Naive thymus-derived CD4-positive, alpha-beta T cell (primary cell): Measurements from ENCODE around the gene CCDC171. TPM values are rescaled to one million over a fixed set of nuclear protein-coding genes. Genes with fewer than 3 reads are reported as not detected.

Experiments
- ATAC-seq: fragments of 150-1000 bp; cut with Tn5 transposase; 2 replicates; pipeline ENCODE4 v1.10.0; 2021; ENCODE audit warnings: mild to moderate bottlenecking, moderate library complexity
- CTCF ChIA-PET: fragments of 350-600 bp; sonication (Branson Sonifier 250); formaldehyde crosslinking; loops from one replicate; lab custom pipeline; 2021; ENCODE audit warnings: antibody characterized with exemption; lab: Charles Lee
- POLR2A ChIA-PET: fragments of 350-600 bp; sonication (Branson Sonifier 250); formaldehyde crosslinking; loops from one replicate; lab custom pipeline; 2021; ENCODE audit warnings: antibody characterized with exemption, inconsistent platforms; lab: Charles Lee
- DNase-seq, 9 donors: peaks; one replicate each; pipeline versions ENCODE4 v3.0.0 to v3.0.0-alpha.2; 2020 to 2022; ENCODE audit warnings: mixed read lengths in 1 of 9
- H3K27ac ChIP-seq: one replicate; pipeline ENCODE4 v1.7.0; 2013; ENCODE audit warnings: mild to moderate bottlenecking, low read depth, low read length, moderate library complexity
- H3K27me3 ChIP-seq, 2 donors: one replicate each; pipeline ENCODE4 v1.7.0; 2013; ENCODE audit warnings: low read length in 2 of 2, mild to moderate bottlenecking in 2 of 2, moderate library complexity in 2 of 2; ENCODE audit not compliant: control insufficient read depth in 2 of 2, insufficient read depth in 2 of 2
- H3K36me3 ChIP-seq, 3 experiments: 1 replicate in 2 of 3; 2 replicates in 1 of 3; pipeline ENCODE4 v1.7.0; 2013; ENCODE audit warnings: low read length in 3 of 3, mild to moderate bottlenecking in 3 of 3, moderate library complexity in 1 of 3; ENCODE audit not compliant: insufficient read depth in 3 of 3, control insufficient read depth in 2 of 3
- H3K4me1 ChIP-seq, 2 donors: one replicate each; pipeline ENCODE4 v1.7.0; 2013; ENCODE audit warnings: low read length in 2 of 2, mild to moderate bottlenecking in 2 of 2, moderate library complexity in 1 of 2; ENCODE audit not compliant: control insufficient read depth in 2 of 2, insufficient read depth in 2 of 2
- H3K4me3 ChIP-seq: 2 replicates; pipeline ENCODE4 v1.7.0; 2013; ENCODE audit warnings: mild to moderate bottlenecking, low read length
- H3K9me3 ChIP-seq, 3 experiments: 1 replicate in 2 of 3; 2 replicates in 1 of 3; pipeline ENCODE4 v1.7.0; 2013; ENCODE audit warnings: low read length in 3 of 3; ENCODE audit not compliant: control insufficient read depth in 2 of 3
- H3K27ac Mint-ChIP-seq, 9 donors: one replicate each; pipeline ENCODE4 v1.8.0; 2020 to 2022; ENCODE audit warnings: mixed read lengths in 9 of 9, mild to moderate bottlenecking in 8 of 9, moderate library complexity in 5 of 9, inconsistent platforms in 2 of 9
- H3K27me3 Mint-ChIP-seq, 5 donors: one replicate each; pipeline ENCODE4 v1.8.0; 2021 to 2022; ENCODE audit warnings: mixed read lengths in 5 of 5, mild to moderate bottlenecking in 1 of 5
- H3K36me3 Mint-ChIP-seq, 5 donors: one replicate each; pipeline ENCODE4 v1.8.0; 2020 to 2022; ENCODE audit warnings: mixed read lengths in 5 of 5, mild to moderate bottlenecking in 3 of 5, inconsistent platforms in 1 of 5
- H3K4me1 Mint-ChIP-seq, 7 donors: one replicate each; pipeline ENCODE4 v1.8.0; 2020 to 2022; ENCODE audit warnings: mixed read lengths in 7 of 7, mild to moderate bottlenecking in 3 of 7, inconsistent platforms in 1 of 7
- H3K4me3 Mint-ChIP-seq, 10 donors: one replicate each; pipeline ENCODE4 v1.8.0; 2020 to 2022; ENCODE audit warnings: mild to moderate bottlenecking in 10 of 10, mixed read lengths in 10 of 10, moderate library complexity in 6 of 10, inconsistent platforms in 2 of 10
- H3K9me3 Mint-ChIP-seq, 11 donors: one replicate each; pipeline ENCODE4 v1.8.0; 2020 to 2022; ENCODE audit warnings: mixed read lengths in 11 of 11, mild to moderate bottlenecking in 4 of 11, inconsistent platforms in 1 of 11, moderate library complexity in 1 of 11
- intact Hi-C, 2 donors: fragments of 100-400 bp; cut with micrococcal nuclease; formaldehyde crosslinking; loops; one replicate each; pipeline ENCODE4 v1.15.1; 2023
- polyA plus RNA-seq, 2 donors: library from polyadenylated mRNA; unstranded; fragments of 300-500 nt; fragmentation: Illumina TruSeq; gene quantifications; one replicate each; pipeline ENCODE4 v1.2.3, GENCODE V29; 2021
- total RNA-seq, 6 experiments: library from RNA in 5 of 6; stranded (reverse) in 5 of 6; gene quantifications; 1 replicate in 5 of 6; 2 replicates in 1 of 6; pipeline ENCODE4 v1.2.3 and lab custom pipeline; 2021 to 2026

Gene CCDC171
- total and polyA plus RNA-seq, 7 experiments from 2014 or later, result 0.19 to 3.7 (median 1.1) TPM

DNA sequence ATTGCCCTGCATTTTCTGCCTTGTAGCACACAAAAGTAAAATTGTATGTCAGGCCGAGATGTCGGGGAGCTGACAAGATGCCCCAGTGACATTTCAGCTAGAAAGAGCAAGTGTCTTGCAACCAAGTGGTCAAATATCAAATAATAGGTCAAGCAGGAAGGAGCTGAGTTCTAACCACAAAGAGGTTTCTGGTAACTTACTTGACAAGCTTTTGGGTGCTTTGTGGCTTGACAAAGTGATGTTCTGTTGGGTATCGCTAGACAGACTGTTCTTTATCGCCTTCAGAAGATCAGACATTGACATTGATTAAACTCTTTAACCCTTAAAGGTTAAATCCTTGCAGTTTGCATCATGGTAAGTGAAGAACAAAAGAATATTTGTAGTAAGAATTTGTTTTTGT, 419.9 kb downstream of the CCDC171 start:
- DNase-seq (no peak), ATAC-seq (no peak)
- H3K4me1 ChIP-seq, result no peaks in the 10 kb centered on the region
- no peaks in the 10 kb centered on the region for H3K9me3 ChIP-seq
- no peak overlapping the region for H3K27ac ChIP-seq
- H3K4me3 ChIP-seq, result no peak overlapping the region
- Mint-ChIP-seq H3K4me3 (no peak overlapping the region), H3K27me3 (no peaks in the 10 kb centered on the region), H3K9me3 (no peaks in the 10 kb centered on the region), H3K27ac (no peak overlapping the region), H3K36me3 (no peaks in the 10 kb centered on the region), H3K4me1 (no peaks in the 10 kb centered on the region)
- no peaks in the 10 kb centered on the region for H3K36me3 ChIP-seq
- H3K27me3 ChIP-seq, result no peaks in the 10 kb centered on the region
- CTCF ChIA-PET, result no interaction called here
- POLR2A ChIA-PET, result no interaction called here
- intact Hi-C loops, result no loop called here

DNA sequence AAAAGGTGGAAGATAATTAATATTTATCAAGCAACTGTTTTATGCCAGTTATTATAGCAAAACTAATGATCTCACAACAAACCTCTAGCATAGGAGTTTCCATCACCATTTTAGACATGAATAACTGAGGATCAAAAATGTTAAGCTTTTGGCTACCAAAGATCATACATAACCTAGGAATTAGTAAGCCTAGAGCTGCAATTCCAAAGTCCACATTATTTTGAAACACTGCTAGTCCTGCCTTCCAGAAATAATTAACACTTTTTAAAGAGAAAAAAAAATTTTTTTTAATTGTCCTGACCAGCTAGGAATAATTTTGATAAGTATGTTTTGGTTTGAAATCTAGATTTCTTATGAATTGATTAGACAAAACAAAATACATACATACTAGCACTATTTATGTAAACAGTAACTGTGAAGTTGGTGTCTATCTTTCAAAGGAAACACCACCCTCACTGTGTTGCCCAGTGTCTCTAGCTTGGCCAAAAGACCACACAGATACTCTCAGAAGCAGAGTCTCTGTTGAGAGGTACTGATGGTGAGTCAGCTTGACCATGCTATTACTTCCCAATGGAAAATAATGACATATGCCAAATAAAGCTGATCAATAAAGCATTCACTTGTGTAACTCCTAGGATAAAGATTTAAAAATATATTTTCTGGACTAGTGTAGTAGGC, 422.4 kb downstream of the CCDC171 start:
- no peak overlapping the region for H3K4me3 Mint-ChIP-seq
- Histone ChIP-seq H3K4me3 (no peak overlapping the region), H3K27ac (no peak overlapping the region), H3K4me1 (no peaks in the 10 kb centered on the region), H3K9me3 (no peaks in the 10 kb centered on the region), H3K27me3 (no peaks in the 10 kb centered on the region), H3K36me3 (no peaks in the 10 kb centered on the region)
- intact Hi-C loops, result no loop called here
- ChIA-PET CTCF (interaction anchor here (1.1 kb wide), 1 partner anchor 9 kb away, joined by 3 read pairs; no protein-coding TSS in a partner anchor), POLR2A (no interaction called here)
- ATAC-seq, result no peak
- no peak for DNase-seq
- no peaks in the 10 kb centered on the region for H3K4me1 Mint-ChIP-seq
- no peaks in the 10 kb centered on the region for H3K9me3 Mint-ChIP-seq
- H3K27me3 Mint-ChIP-seq, result peaks cover 0 to 3% (median 0%) of the 10 kb centered on the region in 5 donors
- H3K36me3 Mint-ChIP-seq, result no peaks in the 10 kb centered on the region
- no peak overlapping the region for H3K27ac Mint-ChIP-seq

DNA sequence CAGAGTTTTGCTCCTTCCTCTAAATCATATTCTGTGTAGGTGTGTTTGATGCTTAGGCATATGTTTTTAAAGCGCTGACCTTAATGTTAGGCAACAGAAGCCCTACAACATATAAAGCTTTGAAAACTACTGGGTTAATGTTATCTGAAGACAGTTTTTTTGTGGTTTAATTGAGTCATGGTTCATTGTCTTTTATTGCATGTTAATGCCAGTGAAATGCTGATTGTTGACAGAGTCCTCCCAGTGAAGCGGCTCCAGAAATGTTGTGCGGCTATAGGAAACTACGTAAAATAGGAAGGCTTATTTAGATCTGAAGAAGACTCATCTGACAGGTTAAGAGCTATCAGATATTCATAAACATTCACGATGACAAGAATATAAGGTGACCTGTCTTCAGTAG, 424.6 kb downstream of the CCDC171 start:
- Mint-ChIP-seq H3K27ac (no peak overlapping the region), H3K9me3 (peaks cover 0 to 3% (median 0%) of the 10 kb centered on the region in 11 donors), H3K27me3 (peaks cover 0 to 3% (median 0%) of the 10 kb centered on the region in 5 donors), H3K4me3 (no peak overlapping the region), H3K36me3 (no peaks in the 10 kb centered on the region), H3K4me1 (no peaks in the 10 kb centered on the region)
- Histone ChIP-seq H3K27ac (no peak overlapping the region), H3K36me3 (no peaks in the 10 kb centered on the region), H3K4me3 (no peak overlapping the region), H3K9me3 (no peaks in the 10 kb centered on the region), H3K27me3 (no peaks in the 10 kb centered on the region), H3K4me1 (no peaks in the 10 kb centered on the region)
- intact Hi-C loops, result no loop called here
- no peak for ATAC-seq
- POLR2A ChIA-PET, result no interaction called here
- CTCF ChIA-PET, result no interaction called here
- no peak for DNase-seq

DNA sequence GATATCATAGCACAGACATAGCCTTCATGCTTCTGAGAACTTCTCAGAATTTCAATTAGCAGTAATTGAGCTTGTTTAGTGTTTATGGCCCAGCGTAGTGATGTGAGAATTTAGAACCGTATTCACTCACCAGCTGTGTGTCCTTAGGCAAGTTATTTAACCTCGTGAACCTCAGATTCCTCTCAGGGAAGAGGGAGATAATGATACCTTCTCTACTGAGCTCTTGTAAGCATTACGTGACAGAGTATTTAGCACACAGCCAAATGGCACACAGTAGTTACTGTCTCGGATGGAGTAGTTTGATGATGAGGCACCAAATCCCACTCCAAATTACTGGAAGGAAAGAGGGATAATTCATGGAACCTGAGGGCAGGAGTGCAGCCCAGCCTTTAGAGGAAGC, 429.3 kb downstream of the CCDC171 start:
- no peak for ATAC-seq
- intact Hi-C loops, result no loop called here
- peaks cover 0 to 8% (median under 1%) of the 10 kb centered on the region in 11 donors for H3K9me3 Mint-ChIP-seq
- H3K36me3 Mint-ChIP-seq, result no peaks in the 10 kb centered on the region
- no peaks in the 10 kb centered on the region for H3K9me3 ChIP-seq
- peaks cover 0 to 17% (median 0%) of the 10 kb centered on the region in 5 donors for H3K27me3 Mint-ChIP-seq
- no peaks in the 10 kb centered on the region for H3K36me3 ChIP-seq
- ChIA-PET CTCF (no interaction called here), POLR2A (no interaction called here)
- DNase-seq, result no peak
- H3K4me3 ChIP-seq, result no peak overlapping the region
- no peak overlapping the region for H3K27ac Mint-ChIP-seq
- no peak overlapping the region for H3K4me3 Mint-ChIP-seq
- no peaks in the 10 kb centered on the region for H3K4me1 ChIP-seq
- H3K27ac ChIP-seq, result no peak overlapping the region
- no peaks in the 10 kb centered on the region for H3K27me3 ChIP-seq
- no peaks in the 10 kb centered on the region for H3K4me1 Mint-ChIP-seq

DNA sequence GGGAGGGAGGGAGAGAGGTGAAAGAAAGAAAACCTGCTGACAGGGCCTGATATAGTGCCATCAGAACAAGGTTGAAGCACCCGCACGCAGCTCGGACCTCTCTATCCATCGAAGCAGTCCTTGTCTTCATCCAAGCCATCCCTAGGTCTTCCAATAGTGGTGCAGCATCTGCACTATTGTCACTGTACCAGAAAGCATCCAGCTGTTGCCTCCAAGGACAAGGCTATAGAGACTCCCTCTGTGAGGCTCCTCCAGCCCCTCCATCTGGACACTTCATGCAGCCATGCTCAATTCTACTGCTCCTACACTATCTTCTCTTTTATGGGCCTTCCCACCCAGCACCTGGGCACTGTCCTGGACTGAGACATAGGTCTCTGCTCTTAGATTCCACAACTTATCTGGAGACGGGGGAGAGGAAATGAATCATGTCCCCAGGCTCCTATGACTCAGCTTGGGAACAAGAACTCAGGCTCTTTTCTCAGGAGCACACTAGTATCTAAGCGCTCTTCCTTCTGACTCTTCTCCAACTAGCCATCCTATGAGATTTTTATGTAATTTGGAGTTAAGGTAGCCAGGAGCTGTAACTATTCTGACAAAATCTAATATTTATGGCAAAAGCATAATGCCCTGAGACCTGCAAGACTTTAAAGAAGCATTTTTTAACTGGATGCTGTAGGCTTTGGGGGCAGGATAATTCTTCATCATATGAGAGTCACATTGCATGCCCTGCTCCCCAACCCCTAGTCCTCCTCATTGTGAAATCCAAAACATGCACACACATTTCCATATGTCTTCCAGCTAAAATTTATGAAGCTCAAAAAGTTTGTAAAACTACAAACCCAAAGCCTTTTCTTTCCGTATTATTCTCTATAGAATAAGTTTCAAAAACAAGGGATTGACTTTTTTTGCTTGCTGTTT, 446.8 kb downstream of the CCDC171 start:
- no peaks in the 10 kb centered on the region for H3K36me3 Mint-ChIP-seq
- Histone ChIP-seq H3K27me3 (no peaks in the 10 kb centered on the region), H3K9me3 (peaks cover 0 to 2% (median 0%) of the 10 kb centered on the region in 3 experiments), H3K4me3 (no peak overlapping the region), H3K4me1 (no peaks in the 10 kb centered on the region), H3K36me3 (no peaks in the 10 kb centered on the region), H3K27ac (no peak overlapping the region)
- ATAC-seq, result no peak
- ChIA-PET POLR2A (no interaction called here), CTCF (no interaction called here)
- peaks cover 0 to 23% (median 8%) of the 10 kb centered on the region in 11 donors for H3K9me3 Mint-ChIP-seq
- H3K27ac Mint-ChIP-seq, result no peak overlapping the region
- H3K4me1 Mint-ChIP-seq, result no peaks in the 10 kb centered on the region
- H3K27me3 Mint-ChIP-seq, result no peaks in the 10 kb centered on the region
- intact Hi-C loops, result no loop called here
- H3K4me3 Mint-ChIP-seq, result no peak overlapping the region
- DNase-seq, result no peak

DNA sequence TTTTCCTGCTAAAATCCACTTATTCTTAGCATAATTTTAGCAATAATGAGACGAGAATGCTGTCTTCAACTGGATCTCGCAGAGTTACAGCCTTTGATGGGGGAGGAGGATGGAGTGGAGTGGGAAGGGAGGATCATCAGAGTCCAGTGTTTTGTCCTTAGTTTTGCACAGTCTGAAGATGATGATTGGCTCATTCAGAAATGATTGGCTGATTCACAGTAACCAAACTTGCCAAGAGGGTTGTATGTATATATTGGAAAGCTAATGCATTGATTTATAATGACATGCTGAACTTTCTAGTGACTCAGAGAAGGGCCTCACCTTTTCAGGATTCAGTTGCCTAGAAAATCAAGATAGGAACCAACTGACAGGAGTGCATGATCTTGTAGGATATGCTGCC, 448.0 kb downstream of the CCDC171 start:
- H3K36me3 ChIP-seq, result no peaks in the 10 kb centered on the region
- H3K27ac ChIP-seq, result no peak overlapping the region
- no peaks in the 10 kb centered on the region for H3K4me1 ChIP-seq
- ChIA-PET POLR2A (no interaction called here), CTCF (no interaction called here)
- no peaks in the 10 kb centered on the region for H3K36me3 Mint-ChIP-seq
- ATAC-seq (no peak), DNase-seq (no peak)
- intact Hi-C loops, result no loop called here
- H3K4me3 ChIP-seq, result no peak overlapping the region
- peaks cover 0 to 17% (median 7%) of the 10 kb centered on the region in 11 donors for H3K9me3 Mint-ChIP-seq
- no peaks in the 10 kb centered on the region for H3K27me3 ChIP-seq
- H3K27ac Mint-ChIP-seq, result no peak overlapping the region
- H3K9me3 ChIP-seq, result no peaks in the 10 kb centered on the region
- H3K4me1 Mint-ChIP-seq, result no peaks in the 10 kb centered on the region
- H3K4me3 Mint-ChIP-seq, result no peak overlapping the region
- no peaks in the 10 kb centered on the region for H3K27me3 Mint-ChIP-seq
